B cell (primary cell): ENCODE measurements around the gene TTF2.

ENCODE experiments used
- CTCF ChIP-seq: fragments of 200-600 bp; IDR thresholded peaks from one replicate; pipeline ENCODE4 v1.8.0; 2022; ENCODE audit warnings: antibody characterized with exemption, mild to moderate bottlenecking
- EZH2 ChIP-seq: IDR thresholded peaks from 2 replicates; pipeline ENCODE4 v1.6.1; 2012; ENCODE audit warnings: borderline replicate concordance, low read depth, mild to moderate bottlenecking, moderate library complexity, low read length; ENCODE audit not compliant: insufficient read depth, poor library complexity, severe bottlenecking

GRCh38 chr1:117029685-117030084, 30.4 kb upstream of the TTF2 start:
- TF ChIP-seq CTCF (no peak), EZH2 (no peak)
